ENCODE measurements around the gene AKR7A2.
"Not testable (repeated sequence)": the region's sequence is repeated elsewhere in the genome, so short reads cannot be mapped to it uniquely, and the experiment has no call there.

AKR7A2 gene

GRCh38 chr1:19258353-19258752, 53.6 kb downstream of the AKR7A2 start:
- Mint-ChIP-seq H3K27ac (no peak overlapping the region), H3K36me3 (ENCODE audit: low read depth) (peaks cover 8% of the 10 kb centered on the region)

GRCh38 chr1:19257178-19257914, 54.6 kb downstream of the AKR7A2 start:
- no peaks in the 10 kb centered on the region for H3K9me3 Mint-ChIP-seq
- H3K27me3 Mint-ChIP-seq (ENCODE audit: low read depth), result no peaks in the 10 kb centered on the region
- no peak overlapping the region for H3K4me3 Mint-ChIP-seq
- peak overlapping the region; percentile 21 for H3K27ac Mint-ChIP-seq
- H3K4me1 Mint-ChIP-seq (ENCODE audit: low read depth), result peaks cover 12% of the 10 kb centered on the region
- peaks cover 8% of the 10 kb centered on the region for H3K36me3 Mint-ChIP-seq (ENCODE audit: low read depth)

More at GRCh38 chr1:19258353-19258752, 53.6 kb downstream of the AKR7A2 start:
- H3K27me3 Mint-ChIP-seq (ENCODE audit: low read depth), result no peaks in the 10 kb centered on the region
- peaks cover 5% of the 10 kb centered on the region for H3K4me1 Mint-ChIP-seq (ENCODE audit: low read depth)
- no peaks in the 10 kb centered on the region for H3K9me3 Mint-ChIP-seq
- no peak overlapping the region for H3K4me3 Mint-ChIP-seq

GRCh38 chr1:19256301-19256700, 55.6 kb downstream of the AKR7A2 start:
- not testable (repeated sequence) for H3K36me3 Mint-ChIP-seq (ENCODE audit: low read depth); H3K27me3 Mint-ChIP-seq (ENCODE audit: low read depth); H3K4me3 Mint-ChIP-seq; H3K27ac Mint-ChIP-seq; H3K9me3 Mint-ChIP-seq
- peaks cover 12% of the 10 kb centered on the region for H3K4me1 Mint-ChIP-seq (ENCODE audit: low read depth)

- H3K27me3 Mint-ChIP-seq (ENCODE audit: low read depth), result no peaks in the 10 kb centered on the region
- no peaks in the 10 kb centered on the region for H3K9me3 Mint-ChIP-seq
- H3K36me3 Mint-ChIP-seq (ENCODE audit: low read depth), result peaks cover 7% of the 10 kb centered on the region
- no peak overlapping the region for H3K4me3 Mint-ChIP-seq
- peaks cover 17% of the 10 kb centered on the region for H3K4me1 Mint-ChIP-seq (ENCODE audit: low read depth)
- no peak overlapping the region for H3K27ac Mint-ChIP-seq
Observed at GRCh38 chr1:19255288-19255687, 56.7 kb downstream of the AKR7A2 start.

GRCh38 chr1:19254416-19254815, 57.5 kb downstream of the AKR7A2 start:
- H3K27ac Mint-ChIP-seq, result no peak overlapping the region
- H3K27me3 Mint-ChIP-seq (ENCODE audit: low read depth), result no peaks in the 10 kb centered on the region
- H3K4me1 Mint-ChIP-seq (ENCODE audit: low read depth), result peaks cover 19% of the 10 kb centered on the region
- no peaks in the 10 kb centered on the region for H3K9me3 Mint-ChIP-seq
- peaks cover 2% of the 10 kb centered on the region for H3K36me3 Mint-ChIP-seq (ENCODE audit: low read depth)
- H3K4me3 Mint-ChIP-seq, result no peak overlapping the region

All from T-helper 1 cell treated with Interleukin-12 subunit alpha and Interleukin-12 subunit beta and Interleukin-4 antibody, amounts not matched to agents 30 μg/mL and 1 μg/mL, for 36 hours (primary cell).